CD4-positive, alpha-beta memory T cell (primary cell): ENCODE measurements around the gene ZNF628. TPM values are rescaled to one million over a fixed set of nuclear protein-coding genes. Genes with fewer than 3 reads are reported as not detected.

Source experiments
- CTCF ChIA-PET: fragments of 350-600 bp; sonication (Branson Sonifier 250); formaldehyde crosslinking; loops from one replicate; lab custom pipeline; 2021; ENCODE audit warnings: inconsistent platforms; ENCODE audit not compliant: partially characterized antibody; lab: Charles Lee
- POLR2A ChIA-PET: fragments of 350-600 bp; sonication (Branson Sonifier 250); formaldehyde crosslinking; loops from one replicate; lab custom pipeline; 2021; ENCODE audit not compliant: partially characterized antibody; lab: Charles Lee
- DNase-seq, 5 donors: peaks; one replicate each; pipeline versions ENCODE4 v3.0.0 to v3.0.0-alpha.2; 2020 to 2022; ENCODE audit warnings: mixed read lengths in 1 of 5
- H3K27ac ChIP-seq: one replicate; pipeline ENCODE4 v1.7.0; 2013; ENCODE audit warnings: low read depth, low read length
- H3K27me3 ChIP-seq: 2 replicates; pipeline ENCODE4 v1.7.0; 2013; ENCODE audit warnings: mild to moderate bottlenecking, low read length, moderate library complexity; ENCODE audit not compliant: insufficient read depth
- H3K36me3 ChIP-seq: 2 replicates; pipeline ENCODE4 v1.7.0; 2013; ENCODE audit warnings: mild to moderate bottlenecking, low read length, moderate library complexity; ENCODE audit not compliant: insufficient read depth
- H3K4me1 ChIP-seq: 2 replicates; pipeline ENCODE4 v1.7.0; 2013; ENCODE audit warnings: mild to moderate bottlenecking, low read length, moderate library complexity; ENCODE audit not compliant: insufficient read depth
- H3K4me3 ChIP-seq, 2 donors: one replicate each; pipeline ENCODE4 v1.7.0; 2013; ENCODE audit warnings: low read length in 2 of 2, mild to moderate bottlenecking in 1 of 2
- H3K9me3 ChIP-seq, 2 donors: one replicate each; pipeline ENCODE4 v1.7.0; 2013; ENCODE audit warnings: low read length in 2 of 2, control low read depth in 1 of 2; ENCODE audit not compliant: control insufficient read depth in 1 of 2
- H3K27ac Mint-ChIP-seq, 7 donors: one replicate each; pipeline ENCODE4 v1.8.0; 2020 to 2021; ENCODE audit warnings: mixed read lengths in 7 of 7, mild to moderate bottlenecking in 6 of 7, inconsistent platforms in 3 of 7, moderate library complexity in 3 of 7
- H3K27me3 Mint-ChIP-seq, 2 donors: one replicate each; pipeline ENCODE4 v1.8.0; 2020 to 2021; ENCODE audit warnings: mixed read lengths in 2 of 2
- H3K36me3 Mint-ChIP-seq, 2 donors: one replicate each; pipeline ENCODE4 v1.8.0; 2020 to 2021; ENCODE audit warnings: mixed read lengths in 2 of 2, inconsistent platforms in 1 of 2, mild to moderate bottlenecking in 1 of 2
- H3K4me1 Mint-ChIP-seq, 4 donors: one replicate each; pipeline ENCODE4 v1.8.0; 2020 to 2021; ENCODE audit warnings: mixed read lengths in 4 of 4, mild to moderate bottlenecking in 1 of 4
- H3K4me3 Mint-ChIP-seq, 8 donors: one replicate each; pipeline ENCODE4 v1.8.0; 2020 to 2021; ENCODE audit warnings: mixed read lengths in 8 of 8, mild to moderate bottlenecking in 7 of 8, moderate library complexity in 6 of 8, inconsistent platforms in 3 of 8
- H3K9me3 Mint-ChIP-seq, 8 donors: one replicate each; pipeline ENCODE4 v1.8.0; 2020 to 2021; ENCODE audit warnings: mixed read lengths in 8 of 8, mild to moderate bottlenecking in 5 of 8, inconsistent platforms in 3 of 8, moderate library complexity in 1 of 8
- intact Hi-C: fragments of 100-400 bp; cut with micrococcal nuclease; formaldehyde crosslinking; loops from one replicate; pipeline ENCODE4 v1.15.1; 2023
- polyA plus RNA-seq, 2 donors: library from polyadenylated mRNA; unstranded; fragments of 300-500 nt; fragmentation: Illumina TruSeq; gene quantifications; one replicate each; pipeline ENCODE4 v1.2.3, GENCODE V29; 2021
- total RNA-seq, 2 experiments: library from RNA; stranded (reverse); gene quantifications; one replicate each; pipeline ENCODE4 v1.2.3, GENCODE V29; 2021

The ZNF628 gene
- total and polyA plus RNA-seq, 4 experiments from 2014 or later = 0.47 to 9.1 (median 8.1) TPM; not detected in 1

DNA sequence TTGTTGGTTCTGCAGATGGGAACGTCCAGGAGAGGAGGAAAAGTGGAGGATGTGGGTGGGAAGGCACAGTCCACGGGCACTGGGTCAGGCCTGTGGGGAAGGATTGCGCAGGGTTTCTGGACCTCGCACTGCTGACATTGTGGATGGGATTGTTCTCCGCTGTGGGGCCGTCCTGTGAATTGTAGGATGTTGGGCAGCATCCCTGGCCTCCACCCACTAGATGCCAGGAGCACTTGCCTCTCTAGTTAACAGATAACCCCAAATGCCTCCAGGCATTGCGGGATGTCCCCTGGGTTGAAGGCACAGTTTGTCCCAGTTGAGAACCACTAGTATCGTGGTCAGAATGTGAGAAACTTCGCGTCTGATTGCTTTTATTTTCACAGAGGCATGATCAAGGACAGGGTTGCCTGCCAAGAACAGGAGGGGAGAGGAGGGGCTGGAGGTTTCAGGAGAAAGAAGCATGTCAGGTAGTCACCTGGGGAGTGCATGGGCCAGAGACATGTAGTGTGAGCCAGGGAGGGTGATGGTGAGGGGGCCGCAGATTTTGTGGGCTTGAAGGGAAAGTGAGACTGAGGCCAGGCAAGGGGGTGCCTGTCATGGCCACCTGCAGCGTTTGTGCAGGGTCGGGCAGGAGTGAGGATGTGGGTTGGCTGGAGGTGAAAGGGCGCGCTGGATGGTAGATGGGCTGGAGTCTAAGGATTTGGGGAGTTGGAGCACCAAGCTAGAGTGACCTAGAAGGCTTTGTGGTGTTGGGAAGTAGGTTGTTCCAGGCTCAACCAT lies 3.2 kb downstream of the ZNF628 start:
- Mint-ChIP-seq H3K27ac (peak overlapping the region in 5 of 7 donors; percentile 4 to 69 (median 44)), H3K4me3 (peak overlapping the region in 5 of 8 donors; percentile 42 to 59 (median 46)), H3K9me3 (no peaks in the 10 kb centered on the region), H3K27me3 (no peaks in the 10 kb centered on the region), H3K36me3 (peaks cover 14 to 15% of the 10 kb centered on the region in 2 donors), H3K4me1 (peaks cover 19 to 48% (median 29%) of the 10 kb centered on the region in 4 donors)
- Histone ChIP-seq H3K4me1 (peaks cover 34% of the 10 kb centered on the region), H3K27me3 (no peaks in the 10 kb centered on the region), H3K4me3 (no peak overlapping the region), H3K27ac (no peak overlapping the region), H3K36me3 (no peaks in the 10 kb centered on the region), H3K9me3 (no peaks in the 10 kb centered on the region)
- POLR2A ChIA-PET = no interaction called here
- peak in 1 of 5 donors; percentile 19 for DNase-seq
- intact Hi-C loops = no loop called here
- CTCF ChIA-PET = interaction anchor here (0.8 to 6.1 kb wide), 3 partner anchors 12 to 25 kb away, joined by 3 to 42 read pairs (median 4); no protein-coding TSS in a partner anchor

DNA sequence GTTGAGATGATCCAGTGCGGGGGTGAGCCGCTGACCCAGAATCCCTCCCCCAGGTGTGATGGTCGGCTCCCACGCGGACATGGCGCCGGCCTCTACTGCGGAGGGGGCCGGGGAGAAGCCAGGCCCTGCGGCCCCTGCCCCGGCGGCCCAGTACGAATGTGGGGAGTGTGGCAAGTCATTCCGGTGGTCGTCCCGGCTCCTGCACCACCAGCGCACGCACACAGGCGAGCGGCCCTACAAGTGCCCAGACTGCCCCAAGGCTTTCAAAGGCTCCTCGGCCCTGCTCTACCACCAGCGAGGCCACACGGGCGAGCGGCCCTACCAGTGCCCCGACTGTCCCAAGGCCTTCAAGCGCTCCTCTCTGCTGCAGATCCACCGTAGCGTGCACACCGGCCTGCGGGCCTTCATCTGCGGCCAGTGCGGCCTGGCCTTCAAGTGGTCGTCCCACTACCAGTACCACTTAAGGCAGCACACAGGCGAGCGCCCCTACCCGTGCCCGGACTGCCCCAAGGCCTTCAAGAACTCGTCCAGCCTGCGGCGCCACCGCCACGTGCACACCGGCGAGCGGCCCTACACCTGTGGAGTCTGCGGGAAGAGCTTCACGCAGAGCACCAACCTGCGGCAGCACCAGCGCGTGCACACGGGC lies 4.9 kb downstream of the ZNF628 start:
- peak in 1 of 5 donors; percentile 39 for DNase-seq
- peaks cover 21 to 39% (median 30%) of the 10 kb centered on the region in 4 donors for H3K4me1 Mint-ChIP-seq
- H3K9me3 Mint-ChIP-seq = no peaks in the 10 kb centered on the region
- intact Hi-C loops = no loop called here
- H3K4me3 Mint-ChIP-seq = no peak overlapping the region
- ChIA-PET POLR2A (no interaction called here), CTCF (no interaction called here)
- no peak overlapping the region for H3K27ac ChIP-seq
- no peaks in the 10 kb centered on the region for H3K27me3 ChIP-seq
- peaks cover 14 to 16% of the 10 kb centered on the region in 2 donors for H3K36me3 Mint-ChIP-seq
- no peaks in the 10 kb centered on the region for H3K27me3 Mint-ChIP-seq
- H3K4me3 ChIP-seq = no peak overlapping the region
- H3K36me3 ChIP-seq = no peaks in the 10 kb centered on the region
- H3K27ac Mint-ChIP-seq = no peak overlapping the region
- peaks cover 29% of the 10 kb centered on the region for H3K4me1 ChIP-seq
- no peaks in the 10 kb centered on the region for H3K9me3 ChIP-seq

DNA sequence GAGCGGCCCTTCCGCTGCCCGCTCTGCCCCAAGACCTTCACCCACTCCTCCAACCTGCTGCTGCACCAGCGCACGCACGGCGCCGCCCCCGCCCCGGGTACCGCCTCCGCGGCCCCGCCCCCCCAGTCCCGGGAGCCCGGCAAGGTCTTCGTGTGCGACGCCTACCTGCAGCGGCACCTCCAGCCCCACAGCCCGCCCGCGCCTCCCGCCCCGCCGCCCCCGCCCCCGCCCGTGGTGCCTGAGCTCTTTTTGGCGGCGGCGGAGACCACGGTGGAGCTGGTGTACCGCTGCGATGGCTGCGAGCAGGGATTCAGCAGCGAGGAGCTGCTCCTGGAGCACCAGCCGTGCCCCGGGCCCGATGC lies 5.4 kb downstream of the ZNF628 start:
- Histone ChIP-seq H3K27me3 (no peaks in the 10 kb centered on the region), H3K4me3 (no peak overlapping the region), H3K9me3 (no peaks in the 10 kb centered on the region), H3K4me1 (peaks cover 28% of the 10 kb centered on the region), H3K27ac (no peak overlapping the region), H3K36me3 (no peaks in the 10 kb centered on the region)
- POLR2A ChIA-PET = no interaction called here
- no peak overlapping the region for H3K4me3 Mint-ChIP-seq
- H3K36me3 Mint-ChIP-seq = peaks cover 14 to 16% of the 10 kb centered on the region in 2 donors
- no peak overlapping the region for H3K27ac Mint-ChIP-seq
- no peaks in the 10 kb centered on the region for H3K27me3 Mint-ChIP-seq
- DNase-seq = no peak
- no peaks in the 10 kb centered on the region for H3K9me3 Mint-ChIP-seq
- CTCF ChIA-PET = no interaction called here
- H3K4me1 Mint-ChIP-seq = peaks cover 21 to 39% (median 29%) of the 10 kb centered on the region in 4 donors
- intact Hi-C loops = no loop called here

DNA sequence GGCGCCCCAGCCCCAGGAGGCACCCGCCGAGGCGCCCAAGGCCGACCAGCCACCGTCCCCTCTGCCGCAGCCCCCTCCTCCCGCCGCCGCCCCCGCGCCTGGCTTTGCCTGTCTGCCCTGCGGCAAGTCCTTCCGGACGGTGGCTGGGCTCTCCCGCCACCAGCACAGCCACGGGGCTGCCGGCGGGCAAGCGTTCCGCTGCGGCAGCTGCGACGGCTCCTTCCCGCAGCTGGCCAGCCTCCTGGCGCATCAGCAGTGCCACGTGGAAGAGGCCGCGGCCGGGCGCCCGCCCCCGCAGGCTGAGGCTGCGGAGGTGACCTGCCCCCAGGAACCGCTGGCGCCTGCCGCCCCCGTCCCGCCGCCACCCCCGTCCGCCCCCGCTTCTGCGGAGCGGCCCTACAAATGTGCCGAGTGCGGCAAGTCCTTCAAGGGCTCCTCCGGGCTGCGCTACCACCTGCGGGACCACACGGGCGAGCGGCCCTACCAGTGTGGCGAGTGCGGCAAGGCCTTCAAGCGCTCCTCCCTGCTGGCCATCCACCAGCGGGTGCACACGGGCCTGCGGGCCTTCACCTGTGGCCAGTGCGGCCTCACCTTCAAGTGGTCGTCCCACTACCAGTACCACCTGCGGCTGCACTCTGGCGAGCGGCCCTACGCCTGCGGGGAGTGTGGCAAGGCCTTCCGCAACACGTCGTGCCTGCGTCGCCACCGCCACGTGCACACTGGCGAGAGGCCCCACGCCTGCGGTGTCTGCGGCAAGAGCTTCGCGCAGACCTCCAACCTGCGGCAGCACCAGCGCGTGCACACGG lies 5.9 kb downstream of the ZNF628 start:
- Histone ChIP-seq H3K36me3 (no peaks in the 10 kb centered on the region), H3K9me3 (no peaks in the 10 kb centered on the region), H3K4me1 (peaks cover 24% of the 10 kb centered on the region), H3K4me3 (no peak overlapping the region), H3K27me3 (no peaks in the 10 kb centered on the region), H3K27ac (no peak overlapping the region)
- POLR2A ChIA-PET = no interaction called here
- H3K36me3 Mint-ChIP-seq = peaks cover 13 to 14% of the 10 kb centered on the region in 2 donors
- H3K27ac Mint-ChIP-seq = no peak overlapping the region
- no peak overlapping the region for H3K4me3 Mint-ChIP-seq
- peaks cover 19 to 34% (median 26%) of the 10 kb centered on the region in 4 donors for H3K4me1 Mint-ChIP-seq
- intact Hi-C loops = no loop called here
- no peaks in the 10 kb centered on the region for H3K9me3 Mint-ChIP-seq
- DNase-seq = peak in 1 of 5 donors; percentile 37
- CTCF ChIA-PET = interaction anchor here (0.7 to 1.5 kb wide), 2 partner anchors 14 to 22 kb away, joined by 3 to 10 read pairs; no protein-coding TSS in a partner anchor
- no peaks in the 10 kb centered on the region for H3K27me3 Mint-ChIP-seq

DNA sequence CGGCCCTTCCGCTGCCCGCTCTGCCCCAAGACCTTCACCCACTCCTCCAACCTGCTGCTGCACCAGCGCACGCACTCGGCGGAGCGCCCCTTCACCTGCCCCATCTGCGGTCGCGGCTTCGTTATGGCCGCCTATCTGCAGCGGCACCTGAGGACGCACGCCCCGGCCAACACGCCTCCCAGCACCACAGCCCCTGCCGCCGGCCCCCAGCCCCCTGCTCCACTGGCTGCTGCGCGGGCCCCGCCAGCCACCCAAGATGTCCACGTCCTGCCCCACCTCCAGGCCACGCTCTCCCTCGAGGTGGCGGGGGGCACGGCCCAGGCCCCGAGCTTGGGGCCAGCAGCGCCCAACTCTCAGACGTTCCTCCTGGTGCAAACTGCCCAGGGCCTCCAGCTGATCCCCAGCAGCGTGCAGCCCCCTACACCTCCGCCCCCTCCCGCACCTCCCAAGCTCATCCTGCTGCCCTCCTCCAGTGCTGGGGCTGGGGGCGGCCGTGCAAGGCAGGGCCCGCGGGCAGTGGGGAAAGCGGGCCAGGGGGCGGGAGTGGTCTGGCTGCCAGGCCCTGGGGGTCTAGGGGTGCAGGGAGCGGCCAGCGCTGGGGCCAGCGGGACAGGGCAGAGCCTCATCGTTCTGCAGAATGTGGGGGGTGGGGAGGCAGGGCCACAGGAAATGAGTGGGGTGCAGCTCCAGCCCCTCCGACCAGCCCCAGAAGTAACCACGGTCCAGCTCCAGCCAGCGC lies 6.7 kb downstream of the ZNF628 start:
- Histone ChIP-seq H3K4me3 (no peak overlapping the region), H3K27ac (no peak overlapping the region), H3K27me3 (no peaks in the 10 kb centered on the region), H3K36me3 (no peaks in the 10 kb centered on the region), H3K4me1 (peaks cover 16% of the 10 kb centered on the region), H3K9me3 (no peaks in the 10 kb centered on the region)
- Mint-ChIP-seq H3K27ac (no peak overlapping the region), H3K36me3 (peaks cover 13 to 14% of the 10 kb centered on the region in 2 donors), H3K9me3 (no peaks in the 10 kb centered on the region), H3K4me1 (peaks cover 13 to 28% (median 20%) of the 10 kb centered on the region in 4 donors), H3K27me3 (peaks cover 0 to 2% of the 10 kb centered on the region in 2 donors), H3K4me3 (no peak overlapping the region)
- CTCF ChIA-PET = interaction anchor here (0.7 to 1.5 kb wide), 2 partner anchors 15 to 21 kb away, joined by 3 to 10 read pairs; no protein-coding TSS in a partner anchor
- intact Hi-C loops = no loop called here
- POLR2A ChIA-PET = no interaction called here
- DNase-seq = peak in 1 of 5 donors; percentile 32

DNA sequence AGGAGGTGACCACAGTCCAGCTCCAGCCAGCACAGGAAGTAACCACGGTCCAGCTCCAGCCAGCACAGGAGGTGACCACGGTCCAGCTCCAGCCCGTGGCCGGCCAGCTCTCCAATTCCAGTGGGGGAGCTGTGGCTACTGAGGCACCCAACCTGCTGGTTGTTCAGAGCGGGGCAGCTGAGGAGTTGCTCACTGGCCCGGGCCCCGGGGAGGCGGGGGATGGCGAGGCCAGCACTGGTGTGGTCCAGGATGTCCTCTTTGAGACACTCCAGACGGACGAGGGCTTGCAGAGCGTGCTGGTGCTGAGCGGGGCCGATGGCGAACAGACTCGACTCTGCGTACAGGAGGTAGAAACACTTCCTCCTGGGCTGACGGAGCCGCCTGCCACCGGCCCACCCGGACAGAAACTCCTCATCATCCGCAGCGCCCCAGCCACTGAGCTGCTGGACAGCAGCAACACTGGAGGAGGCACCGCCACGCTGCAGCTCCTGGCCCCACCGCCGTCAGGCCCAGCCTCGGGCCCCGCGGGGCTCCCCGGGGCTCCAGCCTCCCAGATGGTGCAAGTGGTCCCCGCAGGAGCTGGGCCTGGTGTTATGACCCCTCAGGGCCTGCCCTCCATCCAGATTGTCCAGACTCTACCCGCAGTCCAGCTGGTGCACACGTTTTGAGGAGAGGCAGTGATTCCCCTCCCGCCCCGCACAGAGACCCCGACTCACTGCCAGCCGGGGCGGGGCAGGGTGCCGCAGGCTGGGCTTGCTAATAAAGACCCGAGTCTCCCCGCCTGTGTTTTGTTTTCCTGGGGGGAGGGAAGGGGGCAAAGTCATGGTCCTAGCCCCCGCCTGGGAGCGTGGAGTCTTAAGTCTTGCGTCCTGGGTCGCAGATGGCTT lies 7.5 kb downstream of the ZNF628 start:
- Mint-ChIP-seq H3K27ac (peak overlapping the region in 2 of 7 donors; percentile 67 to 98), H3K9me3 (no peaks in the 10 kb centered on the region), H3K4me1 (peaks cover 9 to 21% (median 13%) of the 10 kb centered on the region in 4 donors), H3K27me3 (peaks cover 0 to 2% of the 10 kb centered on the region in 2 donors), H3K4me3 (peak overlapping the region in 7 of 8 donors; percentile 40 to 79 (median 66)), H3K36me3 (peaks cover 9 to 10% of the 10 kb centered on the region in 2 donors)
- H3K4me3 ChIP-seq = peak overlapping the region in 1 of 2 donors; percentile 68
- intact Hi-C loops = no loop called here
- DNase-seq = peak in 1 of 5 donors; percentile 26
- no peaks in the 10 kb centered on the region for H3K9me3 ChIP-seq
- no peaks in the 10 kb centered on the region for H3K27me3 ChIP-seq
- H3K4me1 ChIP-seq = peaks cover 13% of the 10 kb centered on the region
- CTCF ChIA-PET = interaction anchor here (0.9 to 1.7 kb wide), 4 partner anchors 16 to 142 kb away, joined by 3 to 11 read pairs (median 10); no protein-coding TSS in a partner anchor
- H3K36me3 ChIP-seq = no peaks in the 10 kb centered on the region
- H3K27ac ChIP-seq = peak overlapping the region; percentile 59
- POLR2A ChIA-PET = interaction anchor here (1.2 to 4.9 kb wide), 2 partner anchors 8 to 22 kb away, joined by 7 to 36 read pairs; partner anchors contain the start of genes ISOC2 and ZNF628
